Erythroblast (primary cell): ENCODE results near the gene ZBTB1.

Source experiments
- GATA1 ChIP-seq: IDR thresholded peaks from 2 replicates; pipeline ENCODE4 v1.6.1; 2011; ENCODE audit warnings: low read depth, mild to moderate bottlenecking, control low read depth, low read length, moderate library complexity
- POLR2A ChIP-seq: IDR thresholded peaks from 2 replicates; pipeline ENCODE4 v1.6.1; 2011; ENCODE audit warnings: mild to moderate bottlenecking, low read length

DNA sequence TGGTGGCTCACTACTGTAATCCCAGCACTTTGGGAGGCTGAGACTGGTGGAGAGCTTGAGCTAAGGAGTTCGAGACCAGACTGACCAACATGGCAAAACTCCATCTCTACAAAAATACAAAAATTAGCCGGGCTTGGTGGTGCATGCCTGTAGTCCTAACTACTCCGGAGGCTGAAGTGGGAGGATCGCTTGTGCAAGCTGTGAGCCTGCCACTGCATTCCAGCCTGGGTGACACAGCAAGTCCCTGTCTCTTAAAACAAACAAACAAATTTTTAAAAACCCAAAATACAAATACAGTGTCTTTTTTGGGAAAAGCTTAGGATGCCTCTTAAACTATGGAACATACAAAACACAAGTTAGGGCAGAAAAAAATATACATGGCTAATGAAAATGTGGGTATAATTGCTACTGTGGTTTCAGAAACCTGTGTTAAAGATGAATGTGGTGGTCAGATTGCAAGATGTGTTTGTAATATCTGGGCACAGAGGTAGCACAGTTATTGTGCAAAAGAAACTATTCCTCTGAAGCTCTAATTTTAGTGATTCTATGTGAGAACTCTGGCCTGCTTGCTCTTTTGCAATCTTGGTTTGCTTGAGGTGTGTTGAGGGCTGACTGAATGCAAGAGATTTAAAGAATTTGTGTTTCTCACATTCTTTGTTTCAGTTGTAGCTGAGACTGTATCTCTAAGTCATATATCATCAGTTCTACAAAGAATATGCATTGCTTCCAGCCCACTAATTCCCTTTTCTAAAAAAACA is 32.1 kb downstream of the ZBTB1 start:
- no peak for TF ChIP-seq POLR2A
- no peak for TF ChIP-seq GATA1
